Upper lobe of right lung (tissue), 1 donor: Measurements from ENCODE around the gene SLC7A8. TPM values are rescaled to one million over a fixed set of nuclear protein-coding genes. Genes with fewer than 3 reads are reported as not detected.

Experiments
- ATAC-seq: fragments of 200-7000 bp; cut with Tn5 transposase; one replicate; pipeline ENCODE4 v1.9.1; 2020; ENCODE audit warnings: mild to moderate bottlenecking, moderate library complexity
- DNase-seq: peaks from one replicate; pipeline ENCODE4 v3.0.0-alpha.2; 2020
- H3K27ac ChIP-seq: fragments of 200-600 bp; one replicate; pipeline ENCODE4 v1.8.0; 2022
- H3K27me3 ChIP-seq: fragments of 200-600 bp; one replicate; pipeline ENCODE4 v1.8.0; 2022; ENCODE audit warnings: mild to moderate bottlenecking
- H3K36me3 ChIP-seq: fragments of 200-600 bp; one replicate; pipeline ENCODE4 v1.8.0; 2022
- H3K4me1 ChIP-seq: fragments of 200-600 bp; one replicate; pipeline ENCODE4 v1.8.0; 2022
- H3K4me3 ChIP-seq: fragments of 200-600 bp; one replicate; pipeline ENCODE4 v1.8.0; 2022; ENCODE audit warnings: mild to moderate bottlenecking
- H3K9me3 ChIP-seq: fragments of 200-600 bp; one replicate; pipeline ENCODE4 v1.8.0; 2022
- intact Hi-C: fragments of 100-400 bp; cut with DNase I; formaldehyde crosslinking; loops from one replicate; pipeline ENCODE4 v1.11.0; 2022
- total RNA-seq: library from RNA; stranded (reverse); fragmentation: NEBNext Ultra II Directional; extraction: Animal tissue kit (Norgen Biotek cat#: 25700); gene quantifications from one replicate; pipeline ENCODE4 v1.2.1, GENCODE V29; 2021
- TF ChIP-seq, protein P1 (sequence below): fragments of 200-600 bp; IDR thresholded peaks from one replicate; pipeline ENCODE4 v1.8.0; 2022; ENCODE audit warnings: antibody characterized with exemption
- donor health status: DM: no; HTN: yes; CAD: no; lungs with severe emphysema.

SLC7A8 gene
- total RNA-seq, 1 donor from 2014 or later, result 49.8 TPM

DNA sequence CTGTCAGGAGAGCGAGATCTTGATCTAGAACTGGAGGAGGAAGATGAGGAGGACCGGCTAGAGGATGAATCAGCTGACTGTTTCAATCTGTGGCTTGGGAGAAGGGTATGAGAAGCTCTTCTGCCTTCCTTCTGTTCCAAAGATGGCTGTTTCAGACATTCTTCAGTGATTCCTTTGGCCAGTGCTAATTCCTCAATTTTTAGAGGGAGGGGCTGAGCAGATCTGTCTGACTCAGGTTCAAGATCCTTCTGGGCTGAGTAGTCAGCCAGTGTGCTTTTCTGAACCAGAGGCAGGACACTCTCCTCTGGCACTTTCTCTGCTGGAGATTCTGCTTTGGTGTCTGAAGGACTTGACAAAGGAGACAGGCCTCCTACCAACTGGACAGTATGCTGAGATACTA, 103.7 kb downstream of the SLC7A8 start:
- Histone ChIP-seq H3K27me3 (no peaks in the 10 kb centered on the region), H3K4me3 (no peak overlapping the region), H3K27ac (no peak overlapping the region), H3K9me3 (no peaks in the 10 kb centered on the region), H3K4me1 (peaks cover 20% of the 10 kb centered on the region), H3K36me3 (peaks cover 99% of the 10 kb centered on the region)
- ATAC-seq (no peak), DNase-seq (no peak)
- TF ChIP-seq, protein P1, sequence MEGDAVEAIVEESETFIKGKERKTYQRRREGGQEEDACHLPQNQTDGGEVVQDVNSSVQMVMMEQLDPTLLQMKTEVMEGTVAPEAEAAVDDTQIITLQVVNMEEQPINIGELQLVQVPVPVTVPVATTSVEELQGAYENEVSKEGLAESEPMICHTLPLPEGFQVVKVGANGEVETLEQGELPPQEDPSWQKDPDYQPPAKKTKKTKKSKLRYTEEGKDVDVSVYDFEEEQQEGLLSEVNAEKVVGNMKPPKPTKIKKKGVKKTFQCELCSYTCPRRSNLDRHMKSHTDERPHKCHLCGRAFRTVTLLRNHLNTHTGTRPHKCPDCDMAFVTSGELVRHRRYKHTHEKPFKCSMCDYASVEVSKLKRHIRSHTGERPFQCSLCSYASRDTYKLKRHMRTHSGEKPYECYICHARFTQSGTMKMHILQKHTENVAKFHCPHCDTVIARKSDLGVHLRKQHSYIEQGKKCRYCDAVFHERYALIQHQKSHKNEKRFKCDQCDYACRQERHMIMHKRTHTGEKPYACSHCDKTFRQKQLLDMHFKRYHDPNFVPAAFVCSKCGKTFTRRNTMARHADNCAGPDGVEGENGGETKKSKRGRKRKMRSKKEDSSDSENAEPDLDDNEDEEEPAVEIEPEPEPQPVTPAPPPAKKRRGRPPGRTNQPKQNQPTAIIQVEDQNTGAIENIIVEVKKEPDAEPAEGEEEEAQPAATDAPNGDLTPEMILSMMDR, result no peak
- intact Hi-C loops, result no loop called here

GRCh38 chr14:23078692-23079116, 104.8 kb downstream of the SLC7A8 start:
- TF ChIP-seq, protein P1, result no peak
- Histone ChIP-seq H3K9me3 (no peaks in the 10 kb centered on the region), H3K27ac (peak overlapping the region; percentile 11), H3K4me3 (no peak overlapping the region), H3K36me3 (peaks cover 99% of the 10 kb centered on the region), H3K27me3 (no peaks in the 10 kb centered on the region), H3K4me1 (peaks cover 20% of the 10 kb centered on the region)
- ATAC-seq, result peak; percentile 96
- intact Hi-C loops, result no loop called here
- no peak for DNase-seq

GRCh38 chr14:23077962-23078361, 105.5 kb downstream of the SLC7A8 start:
- TF ChIP-seq, protein P1, result no peak
- Histone ChIP-seq H3K27ac (peak overlapping the region; percentile 11), H3K36me3 (peaks cover 99% of the 10 kb centered on the region), H3K27me3 (no peaks in the 10 kb centered on the region), H3K4me1 (peaks cover 20% of the 10 kb centered on the region), H3K9me3 (no peaks in the 10 kb centered on the region), H3K4me3 (no peak overlapping the region)
- DNase-seq (no peak), ATAC-seq (no peak)
- intact Hi-C loops, result no loop called here

DNA sequence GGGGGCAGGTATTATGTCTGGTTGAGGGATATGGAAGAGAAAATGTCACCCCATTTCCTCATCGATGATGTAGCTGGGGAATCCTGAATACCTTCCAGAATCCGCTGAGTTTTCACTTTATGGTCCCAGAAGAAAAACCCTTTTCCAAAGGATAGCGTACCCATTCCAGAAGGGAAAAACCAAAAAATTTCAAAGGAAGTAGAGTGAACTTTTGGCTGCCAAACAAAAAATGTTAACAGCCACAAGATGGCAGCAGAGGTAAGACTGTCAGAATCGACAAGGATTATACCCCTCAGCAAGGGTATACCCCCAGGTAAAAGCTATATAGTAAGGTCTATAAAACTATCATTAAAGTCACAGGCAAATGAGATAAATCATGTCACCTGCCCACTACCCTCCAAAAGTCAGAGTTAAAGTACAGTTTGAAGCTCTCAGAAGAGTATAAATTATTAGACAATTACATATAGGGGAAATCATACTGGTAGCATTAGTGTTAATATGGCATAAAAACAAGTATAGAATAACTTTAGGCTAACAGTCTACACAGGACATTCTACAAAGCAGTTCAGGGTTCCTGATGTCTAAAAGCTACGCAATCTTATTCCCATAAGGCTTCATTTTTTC, 106.6 kb downstream of the SLC7A8 start:
- Histone ChIP-seq H3K36me3 (peaks cover 97% of the 10 kb centered on the region), H3K27me3 (no peaks in the 10 kb centered on the region), H3K27ac (no peak overlapping the region), H3K4me1 (peaks cover 29% of the 10 kb centered on the region), H3K4me3 (no peak overlapping the region), H3K9me3 (no peaks in the 10 kb centered on the region)
- intact Hi-C loops, result no loop called here
- TF ChIP-seq, protein P1, result peak; percentile 60
- ATAC-seq (peak; percentile 37), DNase-seq (no peak)

Other genes starting within 250 kb of the SLC7A8 start
- 44.7 TPM for gene HAUS4, start 226.6 kb downstream of the SLC7A8 start, total RNA-seq
- 37.8 TPM for gene AJUBA, start 201.1 kb downstream of the SLC7A8 start, total RNA-seq
- gene C14orf93, start 173.5 kb downstream of the SLC7A8 start, total RNA-seq, result 8.4 TPM
- 75.7 TPM for gene PSMB5, start 148.8 kb downstream of the SLC7A8 start, total RNA-seq
- not detected for gene PSMB11, start 141.4 kb downstream of the SLC7A8 start, total RNA-seq
- 7.8 TPM for gene CDH24, start 126.1 kb downstream of the SLC7A8 start, total RNA-seq
- gene ACIN1, start 88.5 kb downstream of the SLC7A8 start, total RNA-seq, result 161 TPM
- 55.3 TPM for gene C14orf119, start 88.2 kb downstream of the SLC7A8 start, total RNA-seq
- gene CIROP, start 78.7 kb downstream of the SLC7A8 start, total RNA-seq, result not detected
- gene CEBPE, start 64.4 kb downstream of the SLC7A8 start, total RNA-seq, result not detected
- not detected for gene RNF212B, start 54.3 kb upstream of the SLC7A8 start, total RNA-seq
- gene HOMEZ, start 102.5 kb upstream of the SLC7A8 start, total RNA-seq, result 11.0 TPM
- gene PPP1R3E, start 119.2 kb upstream of the SLC7A8 start, total RNA-seq, result 14.6 TPM
- 53.0 TPM for gene BCL2L2, start 123.2 kb upstream of the SLC7A8 start, total RNA-seq
- 118 TPM for gene PABPN1, start 137.8 kb upstream of the SLC7A8 start, total RNA-seq
- gene SLC22A17, start 169.2 kb upstream of the SLC7A8 start, total RNA-seq, result 12.1 TPM
- 10.4 TPM for gene EFS, start 181.5 kb upstream of the SLC7A8 start, total RNA-seq
- gene IL25, start 189.1 kb upstream of the SLC7A8 start, total RNA-seq, result not detected
- gene CMTM5, start 193.4 kb upstream of the SLC7A8 start, total RNA-seq, result 0.96 TPM
- gene MYH6, start 224.6 kb upstream of the SLC7A8 start, total RNA-seq, result 3.4 TPM